ENCODE results near the gene GPATCH4. TPM values are rescaled to one million over a fixed set of nuclear protein-coding genes. Genes with fewer than 3 reads are reported as not detected.

GPATCH4 gene
- total RNA-seq, 1 donor from 2014 or later, result 24.0 TPM

DNA sequence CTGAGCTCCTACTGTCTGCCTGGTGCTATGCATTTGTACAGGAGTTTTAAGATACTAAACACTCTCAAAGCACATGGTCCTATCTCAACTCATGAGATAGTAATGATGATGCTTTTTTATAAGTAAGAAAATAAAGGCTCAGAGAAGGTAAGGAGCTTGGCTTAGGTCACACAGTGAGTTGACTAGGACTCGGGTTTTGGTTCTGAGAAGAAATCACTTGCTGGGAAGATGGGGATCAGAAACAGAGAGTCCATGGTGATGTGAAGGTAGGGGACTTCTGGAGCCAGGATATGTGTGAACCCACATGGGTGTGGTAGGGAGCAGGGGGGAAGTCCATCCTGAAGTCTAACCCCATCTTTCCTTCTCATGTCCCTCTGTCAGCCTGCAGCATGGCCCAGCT, 44.4 kb upstream of the GPATCH4 start:
- H3K4me1 Mint-ChIP-seq, result peaks cover 7% of the 10 kb centered on the region
- TF ChIP-seq, protein P1, sequence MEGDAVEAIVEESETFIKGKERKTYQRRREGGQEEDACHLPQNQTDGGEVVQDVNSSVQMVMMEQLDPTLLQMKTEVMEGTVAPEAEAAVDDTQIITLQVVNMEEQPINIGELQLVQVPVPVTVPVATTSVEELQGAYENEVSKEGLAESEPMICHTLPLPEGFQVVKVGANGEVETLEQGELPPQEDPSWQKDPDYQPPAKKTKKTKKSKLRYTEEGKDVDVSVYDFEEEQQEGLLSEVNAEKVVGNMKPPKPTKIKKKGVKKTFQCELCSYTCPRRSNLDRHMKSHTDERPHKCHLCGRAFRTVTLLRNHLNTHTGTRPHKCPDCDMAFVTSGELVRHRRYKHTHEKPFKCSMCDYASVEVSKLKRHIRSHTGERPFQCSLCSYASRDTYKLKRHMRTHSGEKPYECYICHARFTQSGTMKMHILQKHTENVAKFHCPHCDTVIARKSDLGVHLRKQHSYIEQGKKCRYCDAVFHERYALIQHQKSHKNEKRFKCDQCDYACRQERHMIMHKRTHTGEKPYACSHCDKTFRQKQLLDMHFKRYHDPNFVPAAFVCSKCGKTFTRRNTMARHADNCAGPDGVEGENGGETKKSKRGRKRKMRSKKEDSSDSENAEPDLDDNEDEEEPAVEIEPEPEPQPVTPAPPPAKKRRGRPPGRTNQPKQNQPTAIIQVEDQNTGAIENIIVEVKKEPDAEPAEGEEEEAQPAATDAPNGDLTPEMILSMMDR (IDR thresholded peaks at IDR 0.05; ENCODE audit: unreplicated experiment), result no peak
- H3K27me3 Mint-ChIP-seq (ENCODE audit: low read depth), result peaks cover 91% of the 10 kb centered on the region
- no peak overlapping the region for H3K27ac Mint-ChIP-seq
- H3K9me3 Mint-ChIP-seq, result no peaks in the 10 kb centered on the region
- no peaks in the 10 kb centered on the region for H3K36me3 Mint-ChIP-seq
- H3K4me3 Mint-ChIP-seq, result no peak overlapping the region
- DNase-seq (ENCODE audit: low spot score in 2 of 2, unreplicated experiment in 2 of 2), result no peak

DNA sequence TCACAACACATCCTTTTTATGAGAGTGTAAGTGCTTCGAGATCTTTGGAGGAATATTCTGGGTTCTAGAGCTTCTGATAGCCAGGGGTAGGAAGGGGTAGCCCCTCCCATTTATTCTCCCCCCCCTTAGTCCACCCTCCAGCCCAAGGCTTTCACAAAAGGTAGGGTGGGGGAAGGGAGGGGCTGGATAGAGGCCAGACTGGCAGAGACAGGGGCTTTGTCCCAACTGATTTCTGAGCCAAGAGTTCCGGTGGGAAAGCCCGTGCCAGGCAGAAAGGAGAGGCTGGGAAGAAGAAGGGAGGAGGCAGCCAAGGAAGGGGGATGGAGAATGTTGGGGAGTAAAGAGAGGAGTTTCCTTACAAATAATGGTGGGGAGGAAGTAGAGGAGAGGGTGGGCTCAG, 43.8 kb upstream of the GPATCH4 start:
- no peak for DNase-seq (ENCODE audit: low spot score in 2 of 2, unreplicated experiment in 2 of 2)
- Mint-ChIP-seq H3K36me3 (no peaks in the 10 kb centered on the region), H3K9me3 (no peaks in the 10 kb centered on the region), H3K4me1 (peaks cover 7% of the 10 kb centered on the region), H3K4me3 (no peak overlapping the region), H3K27me3 (ENCODE audit: low read depth) (peaks cover 91% of the 10 kb centered on the region), H3K27ac (no peak overlapping the region)
- TF ChIP-seq, protein P1 (IDR thresholded peaks at IDR 0.05; ENCODE audit: unreplicated experiment), result no peak

DNA sequence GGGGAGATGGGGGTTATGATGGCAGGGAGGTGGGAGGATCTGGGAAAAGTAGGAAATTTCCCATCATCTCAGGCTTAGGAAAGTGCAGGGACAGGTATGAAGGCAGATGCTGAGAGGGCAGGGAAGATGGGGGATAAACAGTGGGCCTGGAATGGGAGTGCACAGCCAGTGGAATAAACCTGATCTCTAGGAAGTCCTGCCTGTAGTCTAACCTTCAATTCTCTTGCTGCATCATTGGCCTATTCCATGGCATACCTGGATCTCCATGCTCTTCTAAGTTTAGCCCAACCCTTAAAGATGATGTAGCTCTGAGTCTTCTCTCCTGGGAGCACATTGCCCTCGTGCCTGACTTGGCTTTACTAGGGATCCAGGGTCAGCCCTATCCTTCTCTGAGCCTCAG, 43.4 kb upstream of the GPATCH4 start:
- DNase-seq (ENCODE audit: low spot score in 2 of 2, unreplicated experiment in 2 of 2), result no peak
- no peak overlapping the region for H3K4me3 Mint-ChIP-seq
- H3K27me3 Mint-ChIP-seq (ENCODE audit: low read depth), result peaks cover 92% of the 10 kb centered on the region
- H3K4me1 Mint-ChIP-seq, result peaks cover 7% of the 10 kb centered on the region
- TF ChIP-seq, protein P1 (IDR thresholded peaks at IDR 0.05; ENCODE audit: unreplicated experiment), result no peak
- H3K9me3 Mint-ChIP-seq, result no peaks in the 10 kb centered on the region
- H3K27ac Mint-ChIP-seq, result no peak overlapping the region
- H3K36me3 Mint-ChIP-seq, result no peaks in the 10 kb centered on the region

DNA sequence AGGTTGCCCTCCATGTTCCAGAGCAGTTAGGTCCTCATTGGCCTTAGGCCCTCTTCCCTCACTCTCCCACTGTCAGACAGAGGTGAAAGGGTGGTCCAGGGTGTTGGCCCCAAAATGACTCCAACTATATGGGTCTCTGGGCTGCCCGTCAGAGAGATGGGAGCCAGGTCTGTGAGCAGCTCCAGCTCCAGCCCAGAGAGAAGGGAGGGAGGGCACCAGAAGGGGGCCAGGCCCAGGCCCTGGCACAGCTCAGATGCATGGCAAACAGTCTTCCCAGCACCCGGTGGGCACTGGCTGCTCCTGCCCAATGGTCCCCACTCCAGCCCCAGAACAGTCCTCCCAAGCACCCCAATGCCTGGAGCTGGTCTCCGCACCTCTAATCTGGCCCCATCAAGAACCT, 42.9 kb upstream of the GPATCH4 start:
- TF ChIP-seq, protein P1 (IDR thresholded peaks at IDR 0.05; ENCODE audit: unreplicated experiment), result no peak
- no peak for DNase-seq (ENCODE audit: low spot score in 2 of 2, unreplicated experiment in 2 of 2)
- Mint-ChIP-seq H3K27ac (no peak overlapping the region), H3K27me3 (ENCODE audit: low read depth) (peaks cover 92% of the 10 kb centered on the region), H3K36me3 (no peaks in the 10 kb centered on the region), H3K4me3 (no peak overlapping the region), H3K4me1 (peaks cover 7% of the 10 kb centered on the region), H3K9me3 (no peaks in the 10 kb centered on the region)

DNA sequence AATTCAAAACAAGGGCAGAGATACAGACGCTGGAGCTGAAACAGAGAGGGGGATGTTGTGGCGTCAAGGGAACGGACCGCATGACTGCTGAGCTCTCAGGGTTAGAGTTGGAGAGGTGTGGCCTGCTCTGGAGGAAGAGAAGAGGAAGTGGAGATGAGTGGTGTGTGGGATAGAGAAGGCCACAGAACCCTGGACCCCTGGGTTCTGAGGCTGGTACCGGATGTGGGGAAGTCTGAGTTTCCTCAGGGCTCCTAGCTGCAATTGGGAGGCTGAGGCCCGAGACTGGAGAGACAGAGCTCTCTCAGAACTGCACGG, 42.5 kb upstream of the GPATCH4 start:
- Mint-ChIP-seq H3K27ac (no peak overlapping the region), H3K36me3 (no peaks in the 10 kb centered on the region), H3K4me1 (peaks cover 10% of the 10 kb centered on the region), H3K4me3 (no peak overlapping the region), H3K27me3 (ENCODE audit: low read depth) (peaks cover 92% of the 10 kb centered on the region), H3K9me3 (no peaks in the 10 kb centered on the region)
- no peak for DNase-seq (ENCODE audit: low spot score in 2 of 2, unreplicated experiment in 2 of 2)
- TF ChIP-seq, protein P1 (IDR thresholded peaks at IDR 0.05; ENCODE audit: unreplicated experiment), result no peak
